H9 (cell line): Measurements from ENCODE around the gene ARHGAP10. TPM values are rescaled to one million over a fixed set of nuclear protein-coding genes. Genes with fewer than 3 reads are reported as not detected.
A peak's percentile ranks its signal among the peaks of the same experiment; 100 is the strongest.

Experiments used
- DNase-seq: peaks from one replicate; pipeline ENCODE4 v3.0.0-alpha.2; 2017
- H2AFZ ChIP-seq: one replicate; pipeline ENCODE4 v1.6.1; 2013; ENCODE audit warnings: mild to moderate bottlenecking, low read length, control low read depth, moderate library complexity
- H2AK5ac ChIP-seq: 2 replicates; pipeline ENCODE4 v1.6.1; 2013; ENCODE audit warnings: low read length, control low read depth, mixed read lengths; ENCODE audit not compliant: insufficient read length
- H2BK120ac ChIP-seq: one replicate; pipeline ENCODE4 v1.6.1; 2013; ENCODE audit warnings: low read depth, mild to moderate bottlenecking, low read length, control low read depth, inconsistent platforms; ENCODE audit not compliant: poor library complexity, severe bottlenecking
- H2BK12ac ChIP-seq: 2 replicates; pipeline ENCODE4 v1.6.1; 2013; ENCODE audit warnings: low read length, control low read depth, mixed read lengths, low read depth; ENCODE audit not compliant: insufficient read length
- H2BK15ac ChIP-seq: 2 replicates; pipeline ENCODE4 v1.6.1; 2013; ENCODE audit warnings: low read depth, low read length, control low read depth
- H2BK20ac ChIP-seq: one replicate; pipeline ENCODE4 v1.6.1; 2013; ENCODE audit warnings: low read depth, mild to moderate bottlenecking, low read length, control low read depth, inconsistent platforms; ENCODE audit not compliant: poor library complexity, severe bottlenecking
- H2BK5ac ChIP-seq: 2 replicates; pipeline ENCODE4 v1.6.1; 2013; ENCODE audit warnings: low read length, control low read depth, mixed read lengths; ENCODE audit not compliant: insufficient read length
- H3K14ac ChIP-seq: 2 replicates; pipeline ENCODE4 v1.6.1; 2013; ENCODE audit warnings: low read length, control low read depth; ENCODE audit not compliant: insufficient read depth
- H3K18ac ChIP-seq: 2 replicates; pipeline ENCODE4 v1.6.1; 2013; ENCODE audit warnings: low read depth, mild to moderate bottlenecking, mixed read lengths, low read length, control low read depth; ENCODE audit not compliant: insufficient read length
- H3K23ac ChIP-seq: 2 replicates; pipeline ENCODE4 v1.6.1; 2013; ENCODE audit warnings: low read length, control low read depth, mixed read lengths, low read depth; ENCODE audit not compliant: insufficient read length
- H3K23me2 ChIP-seq: 2 replicates; pipeline ENCODE4 v1.6.1; 2013; ENCODE audit warnings: low read depth, mild to moderate bottlenecking, mixed read lengths, low read length, control low read depth; ENCODE audit not compliant: insufficient read length, poor library complexity, severe bottlenecking
- H3K27ac ChIP-seq: 2 replicates; pipeline ENCODE4 v1.5.1; 2013; ENCODE audit warnings: low read length, control low read depth, mixed read lengths, low read depth; ENCODE audit not compliant: insufficient read length
- H3K27me3 ChIP-seq: 2 replicates; pipeline ENCODE4 v1.6.1; 2013; ENCODE audit warnings: low read length, control low read depth, inconsistent platforms; ENCODE audit not compliant: insufficient read depth
- H3K4ac ChIP-seq: 2 replicates; pipeline ENCODE4 v1.6.1; 2013; ENCODE audit warnings: low read depth, mild to moderate bottlenecking, control low read depth, inconsistent platforms, low read length, moderate library complexity
- H3K4me1 ChIP-seq: 2 replicates; pipeline ENCODE4 v1.6.1; 2013; ENCODE audit warnings: low read length, control low read depth, inconsistent platforms; ENCODE audit not compliant: insufficient read depth
- H3K4me2 ChIP-seq: 2 replicates; pipeline ENCODE4 v1.6.1; 2013; ENCODE audit warnings: low read length, control low read depth, mixed read lengths; ENCODE audit not compliant: insufficient read length, insufficient read depth
- H3K56ac ChIP-seq: 2 replicates; pipeline ENCODE4 v1.6.1; 2013; ENCODE audit warnings: low read depth, mild to moderate bottlenecking, mixed read lengths, low read length, control low read depth; ENCODE audit not compliant: insufficient read length
- H3K79me1 ChIP-seq: 2 replicates; pipeline ENCODE4 v1.6.1; 2013; ENCODE audit warnings: low read depth, mild to moderate bottlenecking, moderate library complexity, low read length, control low read depth, inconsistent platforms; ENCODE audit not compliant: insufficient read depth, poor library complexity, severe bottlenecking
- H3K79me2 ChIP-seq: 2 replicates; pipeline ENCODE4 v1.6.1; 2013; ENCODE audit warnings: low read length, control low read depth, inconsistent platforms; ENCODE audit not compliant: insufficient read depth
- H3K9ac ChIP-seq: 2 replicates; pipeline ENCODE4 v1.6.1; 2013; ENCODE audit warnings: low read length, control low read depth, mixed read lengths; ENCODE audit not compliant: insufficient read length; ENCODE audit errors: extremely low read depth
- H3K9me3 ChIP-seq: one replicate; pipeline ENCODE4 v1.6.1; 2013; ENCODE audit warnings: low read depth, low read length, inconsistent platforms; ENCODE audit not compliant: control insufficient read depth
- H3T11ph ChIP-seq: one replicate; pipeline ENCODE4 v1.6.1; 2013; ENCODE audit warnings: mild to moderate bottlenecking, low read length, control low read depth, inconsistent platforms
- H4K20me1 ChIP-seq: one replicate; pipeline ENCODE4 v1.6.1; 2013; ENCODE audit not compliant: control insufficient read depth, insufficient read length, insufficient read depth
- H4K5ac ChIP-seq: 2 replicates; pipeline ENCODE4 v1.6.1; 2013; ENCODE audit warnings: low read depth, mild to moderate bottlenecking, mixed read lengths, low read length, control low read depth; ENCODE audit not compliant: insufficient read length
- H4K8ac ChIP-seq: replicated peaks from 2 replicates; pipeline ENCODE4 v1.6.1; 2013; ENCODE audit warnings: low read length, control low read depth, mixed read lengths, low read depth; ENCODE audit not compliant: insufficient read length
- H4K91ac ChIP-seq: 2 replicates; pipeline ENCODE4 v1.6.1; 2013; ENCODE audit warnings: low read depth, mild to moderate bottlenecking, moderate library complexity, mixed read lengths, low read length, control low read depth; ENCODE audit not compliant: insufficient read length
- H3K27ac Mint-ChIP-seq, 3 experiments: 2 replicates in 2 of 3; 3 replicates in 1 of 3; pipeline ENCODE4 v1.8.0; 2020 to 2021; ENCODE audit warnings: mixed read lengths in 3 of 3, mild to moderate bottlenecking in 1 of 3, moderate library complexity in 1 of 3
- H3K27me3 Mint-ChIP-seq: 2 replicates; pipeline ENCODE4 v1.8.0; 2021; ENCODE audit warnings: low read depth, mild to moderate bottlenecking, moderate library complexity, mixed read lengths
- H3K36me3 Mint-ChIP-seq, 3 experiments: 2 replicates in 2 of 3; 3 replicates in 1 of 3; pipeline ENCODE4 v1.8.0; 2020 to 2021; ENCODE audit warnings: low read depth in 3 of 3, mixed read lengths in 3 of 3; ENCODE audit not compliant: insufficient read depth in 1 of 3
- H3K4me1 Mint-ChIP-seq, 2 experiments: 2 replicates each; pipeline ENCODE4 v1.8.0; 2020; ENCODE audit warnings: mixed read lengths in 2 of 2
- H3K4me3 Mint-ChIP-seq, 2 experiments: 2 replicates in 1 of 2; 3 replicates in 1 of 2; pipeline ENCODE4 v1.8.0; 2020 to 2021; ENCODE audit warnings: mild to moderate bottlenecking in 2 of 2, mixed read lengths in 2 of 2, moderate library complexity in 1 of 2
- H3K9me3 Mint-ChIP-seq, 2 experiments: 2 replicates in 1 of 2; 3 replicates in 1 of 2; pipeline ENCODE4 v1.8.0; 2020; ENCODE audit warnings: mild to moderate bottlenecking in 2 of 2, mixed read lengths in 2 of 2, moderate library complexity in 1 of 2
- WGBS: extraction: QIAGEN DNeasy Blood & Tissue Kit; methylation state at CpG from one replicate; pipeline ENCODE4 v1.1.7; 2013; ENCODE audit warnings: missing lambda C conversion rate, low lambda C conversion rate, mixed read lengths; ENCODE audit not compliant: insufficient read length; ENCODE audit errors: extremely low coverage; 5-methylcytosine and 5-hydroxymethylcytosine counted together
- total RNA-seq: library from RNA; stranded (reverse); gene quantifications from 2 replicates; pipeline ENCODE4 v1.2.1, GENCODE V29; 2021
- TF ChIP-seq, protein P1 (sequence below): fragments of 200-600 bp; sonication (generic); conservative IDR thresholded peaks from 3 replicates; pipeline ENCODE4 v1.8.0; 2021; ENCODE audit warnings: antibody characterized with exemption, mild to moderate bottlenecking

Gene ARHGAP10
- total RNA-seq, 1 experiment from 2014 or later, result 7.8 TPM

- peak overlapping the region in 1 of 3 experiments; percentile 44; a peak in 1 of 7 replicates for H3K27ac Mint-ChIP-seq
- no peak overlapping the region for H2BK15ac ChIP-seq
- H3K56ac ChIP-seq, result no peak overlapping the region
- no peaks in the 10 kb centered on the region for H3K36me3 Mint-ChIP-seq
- no peaks in the 10 kb centered on the region for H3K23me2 ChIP-seq
- no peak overlapping the region for H2BK5ac ChIP-seq
- no peak overlapping the region for H3K27ac ChIP-seq
- no peaks in the 10 kb centered on the region for H3K27me3 Mint-ChIP-seq
- peak overlapping the region; percentile 22; the same call in 1 of the 2 replicates for H3K14ac ChIP-seq
- no peaks in the 10 kb centered on the region for H3K27me3 ChIP-seq
- no peaks in the 10 kb centered on the region for H4K20me1 ChIP-seq
- H3K4me1 Mint-ChIP-seq, result peaks cover 5% of the 10 kb centered on the region in 2 experiments; a peak in 3 of 4 replicates
- H3K4ac ChIP-seq, result no peak overlapping the region
- whole genome bisulfite sequencing, result no CpG with 5 or more reads among the region's 17 CpGs
- H3K79me2 ChIP-seq, result no peaks in the 10 kb centered on the region
- no peak overlapping the region for H2AK5ac ChIP-seq
- DNase-seq, result no peak
- no peaks in the 10 kb centered on the region for H3K9me3 Mint-ChIP-seq
- H4K5ac ChIP-seq, result no peak overlapping the region
- no peaks in the 10 kb centered on the region for H3K4me1 ChIP-seq
- no peak overlapping the region for H4K8ac ChIP-seq
- H3K23ac ChIP-seq, result no peak overlapping the region
- H3K4me2 ChIP-seq, result no peak overlapping the region
- H2BK12ac ChIP-seq, result no peak overlapping the region
- no peaks in the 10 kb centered on the region for H3K79me1 ChIP-seq
- TF ChIP-seq, protein P1, sequence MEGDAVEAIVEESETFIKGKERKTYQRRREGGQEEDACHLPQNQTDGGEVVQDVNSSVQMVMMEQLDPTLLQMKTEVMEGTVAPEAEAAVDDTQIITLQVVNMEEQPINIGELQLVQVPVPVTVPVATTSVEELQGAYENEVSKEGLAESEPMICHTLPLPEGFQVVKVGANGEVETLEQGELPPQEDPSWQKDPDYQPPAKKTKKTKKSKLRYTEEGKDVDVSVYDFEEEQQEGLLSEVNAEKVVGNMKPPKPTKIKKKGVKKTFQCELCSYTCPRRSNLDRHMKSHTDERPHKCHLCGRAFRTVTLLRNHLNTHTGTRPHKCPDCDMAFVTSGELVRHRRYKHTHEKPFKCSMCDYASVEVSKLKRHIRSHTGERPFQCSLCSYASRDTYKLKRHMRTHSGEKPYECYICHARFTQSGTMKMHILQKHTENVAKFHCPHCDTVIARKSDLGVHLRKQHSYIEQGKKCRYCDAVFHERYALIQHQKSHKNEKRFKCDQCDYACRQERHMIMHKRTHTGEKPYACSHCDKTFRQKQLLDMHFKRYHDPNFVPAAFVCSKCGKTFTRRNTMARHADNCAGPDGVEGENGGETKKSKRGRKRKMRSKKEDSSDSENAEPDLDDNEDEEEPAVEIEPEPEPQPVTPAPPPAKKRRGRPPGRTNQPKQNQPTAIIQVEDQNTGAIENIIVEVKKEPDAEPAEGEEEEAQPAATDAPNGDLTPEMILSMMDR, result no peak
- H3K4me3 Mint-ChIP-seq, result no peak overlapping the region
- H3T11ph ChIP-seq, result no peak overlapping the region
- H3K18ac ChIP-seq, result no peak overlapping the region
- no peak overlapping the region for H2AFZ ChIP-seq
- H2BK20ac ChIP-seq, result no peak overlapping the region
- H2BK120ac ChIP-seq, result no peak overlapping the region
- no peak overlapping the region for H4K91ac ChIP-seq
- H3K9ac ChIP-seq, result no peak overlapping the region
- no peaks in the 10 kb centered on the region for H3K9me3 ChIP-seq
These were observed 358.9 kb downstream of the ARHGAP10 start for GRCh38 chr4:148090503-148091476.
